Endothelial cell of umbilical vein (primary cell): ENCODE results near the gene ARHGEF17.

ENCODE experiments used
- CTCF ChIP-seq, 2 donors: IDR thresholded peaks; 1 replicate in 1 of 2; 2 replicates in 1 of 2; pipeline ENCODE4 v1.5.1; 2011; ENCODE audit warnings: low read length in 2 of 2, mild to moderate bottlenecking in 2 of 2, moderate library complexity in 2 of 2, control low read depth in 1 of 2, inconsistent platforms in 1 of 2, low read depth in 1 of 2; ENCODE audit not compliant: insufficient read depth in 1 of 2; ENCODE audit errors: extremely low read depth in 1 of 2
- MAX ChIP-seq: IDR thresholded peaks from 2 replicates; pipeline ENCODE4 v1.6.1; 2011; ENCODE audit not compliant: insufficient read depth, insufficient read length
- POLR2A ChIP-seq: IDR thresholded peaks from 2 replicates; pipeline ENCODE4 v1.6.1; 2012; ENCODE audit warnings: low read depth, mild to moderate bottlenecking, control low read depth, low read length
- POLR2AphosphoS5 ChIP-seq: IDR thresholded peaks from 2 replicates; pipeline ENCODE4 v1.6.1; 2012; ENCODE audit warnings: low read depth, mild to moderate bottlenecking, control low read depth, low read length, moderate library complexity; ENCODE audit not compliant: insufficient read depth

- TF ChIP-seq CTCF (IDR thresholded peaks at IDR 0.05; ENCODE audit: extremely low read depth in 1 of 2, insufficient read depth in 1 of 2, low read depth in 1 of 2, low read length in 2 of 2) (no peak), POLR2A (no peak), POLR2AphosphoS5 (no peak), MAX (no peak)
Measured at GRCh38 chr11:73313652-73314051, 5.6 kb downstream of the ARHGEF17 start.
